Natural killer cell (primary cell): ENCODE results near the gene IZUMO4. TPM values are rescaled to one million over a fixed set of nuclear protein-coding genes. Genes with fewer than 3 reads are reported as not detected.
A peak's percentile ranks its signal among the peaks of the same experiment; 100 is the strongest.

Source experiments
- ATAC-seq, 3 donors: fragments of 150-1000 bp in 2 of 3; fragments of 200-7000 bp in 1 of 3; cut with Tn5 transposase; 1 replicate in 1 of 3; 2 replicates in 2 of 3; pipeline ENCODE4 v1.10.0; 2021; ENCODE audit warnings: mild to moderate bottlenecking in 2 of 3, moderate library complexity in 2 of 3
- DNase-seq, 2 donors: peaks; one replicate each; pipeline versions ENCODE4 v3.0.0 to v3.0.0-alpha.2; 2013 to 2021; ENCODE audit warnings: mixed read lengths in 1 of 2
- H3K27ac ChIP-seq: one replicate; pipeline ENCODE4 v1.5.1; 2013; ENCODE audit warnings: mild to moderate bottlenecking, low read length
- H3K27me3 ChIP-seq: one replicate; pipeline ENCODE4 v1.6.1; 2013; ENCODE audit warnings: low read length; ENCODE audit not compliant: control insufficient read depth, insufficient read depth
- H3K36me3 ChIP-seq: one replicate; pipeline ENCODE4 v1.6.1; 2013; ENCODE audit warnings: low read length; ENCODE audit not compliant: control insufficient read depth, insufficient read depth
- H3K4me1 ChIP-seq: one replicate; pipeline ENCODE4 v1.6.1; 2013; ENCODE audit warnings: low read length; ENCODE audit not compliant: control insufficient read depth, insufficient read depth
- H3K4me3 ChIP-seq: one replicate; pipeline ENCODE4 v1.5.1; 2013; ENCODE audit warnings: low read length
- H3K9me3 ChIP-seq: one replicate; pipeline ENCODE4 v1.6.1; 2013; ENCODE audit warnings: low read length; ENCODE audit not compliant: control insufficient read depth, insufficient read depth
- H3K27ac Mint-ChIP-seq, 2 donors: one replicate each; pipeline ENCODE4 v1.8.0; 2022; ENCODE audit warnings: mild to moderate bottlenecking in 2 of 2, mixed read lengths in 2 of 2, moderate library complexity in 1 of 2
- H3K27me3 Mint-ChIP-seq, 2 donors: one replicate each; pipeline ENCODE4 v1.8.0; 2022; ENCODE audit warnings: low read depth in 2 of 2, mixed read lengths in 2 of 2
- H3K36me3 Mint-ChIP-seq: one replicate; pipeline ENCODE4 v1.8.0; 2022; ENCODE audit warnings: mixed read lengths
- H3K4me1 Mint-ChIP-seq, 2 donors: one replicate each; pipeline ENCODE4 v1.8.0; 2022; ENCODE audit warnings: mixed read lengths in 2 of 2
- H3K4me3 Mint-ChIP-seq: one replicate; pipeline ENCODE4 v1.8.0; 2022; ENCODE audit warnings: mild to moderate bottlenecking, moderate library complexity, mixed read lengths
- H3K9me3 Mint-ChIP-seq, 2 donors: one replicate each; pipeline ENCODE4 v1.8.0; 2022; ENCODE audit warnings: mixed read lengths in 2 of 2
- WGBS: methylation state at CpG from one replicate; pipeline ENCODE4 v1.1.7; 2013; ENCODE audit warnings: missing lambda C conversion rate; ENCODE audit not compliant: insufficient coverage; 5-methylcytosine and 5-hydroxymethylcytosine counted together
- intact Hi-C: fragments of 100-400 bp; cut with micrococcal nuclease; formaldehyde crosslinking; loops from one replicate; pipeline ENCODE4 v1.14.2; 2022
- total RNA-seq, 4 donors: library from RNA; stranded (reverse); fragments of 120-200 nt in 1 of 4; gene quantifications; one replicate each; pipeline versions ENCODE4 v1.2.3 to v1.2.4, GENCODE V29; 2013 to 2022
- TF ChIP-seq, protein P1 (sequence below): fragments of 200-600 bp; IDR thresholded peaks from one replicate; pipeline ENCODE4 v1.8.0; 2022; ENCODE audit warnings: antibody characterized with exemption

The IZUMO4 gene
- total RNA-seq, 3 donors from 2014 or later (not counting 1 experiment from before 2014, with no cell fraction given), result 3.3 to 7.6 (median 7.1) TPM

DNA sequence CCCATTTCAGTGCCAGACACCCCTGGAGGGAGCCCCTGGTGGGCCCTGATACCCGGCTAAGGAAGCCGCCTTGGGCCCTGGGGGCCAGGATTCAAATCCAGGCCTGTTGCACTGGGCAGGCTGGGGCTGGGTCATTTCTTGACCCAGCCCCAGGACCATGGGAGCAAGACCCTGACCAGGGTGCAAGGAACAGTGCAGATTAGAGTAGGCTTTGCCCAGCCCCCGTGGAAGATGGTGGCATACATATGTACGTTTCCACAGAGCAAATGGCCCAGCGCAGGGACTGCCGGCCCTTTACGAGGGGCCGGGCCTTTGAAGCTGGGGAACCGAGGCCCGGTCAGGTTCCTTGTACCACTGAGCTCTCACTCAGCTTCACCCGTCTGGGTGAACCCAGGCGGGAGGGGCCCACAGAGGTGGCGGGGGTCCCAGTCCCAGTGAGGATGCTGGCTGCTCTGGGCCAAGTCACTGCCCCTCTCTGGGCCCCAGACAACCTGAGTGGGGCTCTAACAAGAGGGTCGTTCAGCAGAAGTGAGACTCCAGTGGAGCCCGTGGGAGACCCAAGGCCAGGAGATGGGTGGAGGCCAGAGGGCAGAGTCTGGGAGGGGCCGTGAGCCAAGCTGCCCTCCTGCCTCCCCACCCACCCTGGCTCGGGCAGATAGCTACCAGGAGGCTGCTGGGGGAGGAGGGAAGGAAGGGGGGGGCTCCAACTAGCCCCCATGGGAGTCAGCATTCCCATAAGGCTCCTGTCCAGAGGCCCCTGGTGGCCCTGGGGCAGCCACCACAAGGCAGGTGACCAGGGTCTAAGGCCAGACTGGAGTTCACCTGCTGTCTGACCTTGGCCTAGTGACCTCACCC is 48.4 kb upstream of the IZUMO4 start:
- Histone ChIP-seq H3K4me1 (peaks cover 87% of the 10 kb centered on the region), H3K36me3 (peaks cover 38% of the 10 kb centered on the region), H3K9me3 (no peaks in the 10 kb centered on the region), H3K27me3 (no peaks in the 10 kb centered on the region), H3K27ac (peak overlapping the region; percentile 77), H3K4me3 (no peak overlapping the region)
- intact Hi-C loops, result no loop called here
- peaks cover 10 to 51% of the 10 kb centered on the region in 2 donors for H3K4me1 Mint-ChIP-seq
- no peaks in the 10 kb centered on the region for H3K9me3 Mint-ChIP-seq
- peak overlapping the region; percentile 73 for H3K4me3 Mint-ChIP-seq
- no peaks in the 10 kb centered on the region for H3K36me3 Mint-ChIP-seq
- TF ChIP-seq, protein P1, sequence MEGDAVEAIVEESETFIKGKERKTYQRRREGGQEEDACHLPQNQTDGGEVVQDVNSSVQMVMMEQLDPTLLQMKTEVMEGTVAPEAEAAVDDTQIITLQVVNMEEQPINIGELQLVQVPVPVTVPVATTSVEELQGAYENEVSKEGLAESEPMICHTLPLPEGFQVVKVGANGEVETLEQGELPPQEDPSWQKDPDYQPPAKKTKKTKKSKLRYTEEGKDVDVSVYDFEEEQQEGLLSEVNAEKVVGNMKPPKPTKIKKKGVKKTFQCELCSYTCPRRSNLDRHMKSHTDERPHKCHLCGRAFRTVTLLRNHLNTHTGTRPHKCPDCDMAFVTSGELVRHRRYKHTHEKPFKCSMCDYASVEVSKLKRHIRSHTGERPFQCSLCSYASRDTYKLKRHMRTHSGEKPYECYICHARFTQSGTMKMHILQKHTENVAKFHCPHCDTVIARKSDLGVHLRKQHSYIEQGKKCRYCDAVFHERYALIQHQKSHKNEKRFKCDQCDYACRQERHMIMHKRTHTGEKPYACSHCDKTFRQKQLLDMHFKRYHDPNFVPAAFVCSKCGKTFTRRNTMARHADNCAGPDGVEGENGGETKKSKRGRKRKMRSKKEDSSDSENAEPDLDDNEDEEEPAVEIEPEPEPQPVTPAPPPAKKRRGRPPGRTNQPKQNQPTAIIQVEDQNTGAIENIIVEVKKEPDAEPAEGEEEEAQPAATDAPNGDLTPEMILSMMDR, result no peak
- ATAC-seq, result no peak
- H3K27me3 Mint-ChIP-seq, result no peaks in the 10 kb centered on the region
- 87% methylated on average over 15 of the region's 17 CpGs for WGBS
- peak overlapping the region; percentile 71 to 89 for H3K27ac Mint-ChIP-seq
- DNase-seq, result no peak

GRCh38 chr19:2048959-2049740 is 47.6 kb upstream of the IZUMO4 start:
- TF ChIP-seq, protein P1, result no peak
- intact Hi-C loops, result no loop called here
- peak overlapping the region; percentile 77 for H3K27ac ChIP-seq
- Mint-ChIP-seq H3K27me3 (no peaks in the 10 kb centered on the region), H3K36me3 (no peaks in the 10 kb centered on the region), H3K9me3 (no peaks in the 10 kb centered on the region), H3K27ac (peak overlapping the region; percentile 71 to 89), H3K4me1 (peaks cover 10 to 44% of the 10 kb centered on the region in 2 donors), H3K4me3 (peak overlapping the region; percentile 81)
- no peaks in the 10 kb centered on the region for H3K9me3 ChIP-seq
- peak overlapping the region; percentile 91 for H3K4me3 ChIP-seq
- H3K27me3 ChIP-seq, result no peaks in the 10 kb centered on the region
- peaks cover 82% of the 10 kb centered on the region for H3K4me1 ChIP-seq
- peaks cover 36% of the 10 kb centered on the region for H3K36me3 ChIP-seq
- WGBS, result 67% methylated on average over 26 of the region's 27 CpGs
- no peak for ATAC-seq
- DNase-seq, result no peak

DNA sequence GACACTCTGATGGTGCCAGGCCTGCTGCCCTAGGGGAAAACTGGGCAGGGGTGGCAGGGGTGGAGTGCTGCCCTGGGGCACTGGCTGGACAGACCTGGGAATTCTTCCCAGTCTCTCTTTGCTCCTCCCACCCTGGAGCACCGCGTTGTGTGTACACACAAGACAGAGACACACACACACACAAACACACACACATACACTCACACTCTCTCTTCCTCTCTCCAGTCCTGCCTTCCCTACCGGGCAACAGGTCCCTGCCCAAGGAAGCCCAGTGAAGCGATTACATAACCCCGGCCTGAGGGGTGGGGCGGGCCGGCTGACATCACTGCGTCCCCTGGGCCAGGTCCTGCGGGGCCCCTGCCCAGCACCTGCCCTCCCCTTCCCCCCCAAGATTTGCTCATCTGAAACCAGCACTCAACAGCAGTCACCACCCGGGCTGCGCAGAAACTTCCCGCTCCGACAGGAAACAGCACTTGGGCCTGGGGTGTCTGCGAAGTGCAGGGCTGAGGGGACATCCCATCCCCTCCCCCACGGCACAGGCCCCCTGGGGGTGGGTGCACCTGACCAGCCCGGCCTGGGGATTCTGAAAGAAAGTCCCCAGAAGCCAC is 46.9 kb upstream of the IZUMO4 start:
- Mint-ChIP-seq H3K36me3 (no peaks in the 10 kb centered on the region), H3K9me3 (no peaks in the 10 kb centered on the region), H3K27me3 (no peaks in the 10 kb centered on the region), H3K27ac (peak overlapping the region; percentile 71 to 89), H3K4me3 (peak overlapping the region; percentile 81), H3K4me1 (peaks cover 10 to 40% of the 10 kb centered on the region in 2 donors)
- DNase-seq (peak; percentile 64 to 78), ATAC-seq (peak; percentile 25 to 42 (median 28))
- intact Hi-C loops, result loop anchor here (2.0 to 5.0 kb wide), 2 partner anchors 33 to 35 kb away; partner anchors contain the start of gene BTBD2
- H3K27me3 ChIP-seq, result no peaks in the 10 kb centered on the region
- TF ChIP-seq, protein P1, result no peak
- peaks cover 79% of the 10 kb centered on the region for H3K4me1 ChIP-seq
- under 1% methylated on average over 16 of the region's 16 CpGs for WGBS
- H3K27ac ChIP-seq, result peak overlapping the region; percentile 77
- peak overlapping the region; percentile 91 for H3K4me3 ChIP-seq
- no peaks in the 10 kb centered on the region for H3K9me3 ChIP-seq
- H3K36me3 ChIP-seq, result peaks cover 32% of the 10 kb centered on the region
